Prostate gland (tissue), 2 donors: Measurements from ENCODE around the gene SHF.

Source experiments
- POLR2A ChIP-seq: fragments of 450-650 bp; IDR thresholded peaks from one replicate; pipeline ENCODE4 v1.6.1; 2016; ENCODE audit warnings: antibody characterized with exemption, mild to moderate bottlenecking
- POLR2AphosphoS5 ChIP-seq: sonication (generic); formaldehyde crosslinking; IDR thresholded peaks from one replicate; pipeline ENCODE4 v1.6.1; 2017; ENCODE audit warnings: antibody characterized with exemption
- TF ChIP-seq, protein P1 (sequence below), 4 experiments: fragments of 200-600 bp in 2 of 4; fragments of 450-650 bp in 2 of 4; sonication (generic) in 2 of 4; IDR thresholded peaks; 1 replicate in 3 of 4; 2 replicates in 1 of 4; pipeline ENCODE4 v1.5.1; 2016 to 2019; ENCODE audit warnings: antibody characterized with exemption in 4 of 4, mild to moderate bottlenecking in 2 of 4, moderate library complexity in 2 of 4

DNA sequence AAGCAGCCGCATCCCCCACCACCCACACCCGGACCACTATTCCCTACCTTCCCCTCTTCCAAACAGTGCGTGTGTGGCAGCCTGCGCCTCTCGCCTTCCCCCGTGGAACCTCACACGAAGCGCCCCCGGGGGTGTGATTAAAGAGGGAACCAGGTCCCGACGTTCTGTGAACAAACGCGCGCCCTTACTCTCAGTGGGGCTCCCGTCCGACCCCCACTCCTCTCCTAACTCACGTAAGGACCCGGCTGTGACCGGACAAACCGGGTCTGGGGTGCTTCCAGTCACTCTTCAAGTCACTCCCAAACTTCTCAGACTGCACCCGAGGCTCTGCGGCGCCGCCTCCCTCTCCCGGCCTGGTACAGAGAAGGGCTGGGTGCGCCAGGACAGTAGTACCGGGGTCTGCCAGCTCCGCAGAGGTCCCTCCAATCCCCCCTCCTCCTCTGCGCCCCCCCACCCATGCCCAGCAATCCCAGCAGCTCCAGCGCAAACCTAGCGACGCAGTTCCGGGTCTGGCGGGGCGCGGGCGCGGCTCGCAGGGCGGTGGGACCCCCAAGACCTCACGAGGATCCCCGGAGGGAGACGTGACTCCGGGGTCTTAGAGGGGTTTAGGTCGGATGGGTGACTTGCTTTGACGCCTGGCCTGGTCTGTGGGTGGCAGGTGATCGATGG is 58.7 kb downstream of the SHF start:
- TF ChIP-seq, protein P1, sequence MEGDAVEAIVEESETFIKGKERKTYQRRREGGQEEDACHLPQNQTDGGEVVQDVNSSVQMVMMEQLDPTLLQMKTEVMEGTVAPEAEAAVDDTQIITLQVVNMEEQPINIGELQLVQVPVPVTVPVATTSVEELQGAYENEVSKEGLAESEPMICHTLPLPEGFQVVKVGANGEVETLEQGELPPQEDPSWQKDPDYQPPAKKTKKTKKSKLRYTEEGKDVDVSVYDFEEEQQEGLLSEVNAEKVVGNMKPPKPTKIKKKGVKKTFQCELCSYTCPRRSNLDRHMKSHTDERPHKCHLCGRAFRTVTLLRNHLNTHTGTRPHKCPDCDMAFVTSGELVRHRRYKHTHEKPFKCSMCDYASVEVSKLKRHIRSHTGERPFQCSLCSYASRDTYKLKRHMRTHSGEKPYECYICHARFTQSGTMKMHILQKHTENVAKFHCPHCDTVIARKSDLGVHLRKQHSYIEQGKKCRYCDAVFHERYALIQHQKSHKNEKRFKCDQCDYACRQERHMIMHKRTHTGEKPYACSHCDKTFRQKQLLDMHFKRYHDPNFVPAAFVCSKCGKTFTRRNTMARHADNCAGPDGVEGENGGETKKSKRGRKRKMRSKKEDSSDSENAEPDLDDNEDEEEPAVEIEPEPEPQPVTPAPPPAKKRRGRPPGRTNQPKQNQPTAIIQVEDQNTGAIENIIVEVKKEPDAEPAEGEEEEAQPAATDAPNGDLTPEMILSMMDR (IDR thresholded peaks at IDR 0.05), result no peak
- TF ChIP-seq POLR2A (no peak), POLR2AphosphoS5 (no peak)
